NCI-H226 (cell line): ENCODE data around the gene KCNJ10.
A peak's percentile ranks its signal among the peaks of the same experiment; 100 is the strongest.
"Not testable (repeated sequence)": the region's sequence is repeated elsewhere in the genome, so short reads cannot be mapped to it uniquely, and the experiment has no call there.

Experiments
- DNase-seq: peaks from one replicate; pipeline ENCODE4 v3.0.0-alpha.2; 2015

Gene KCNJ10

GRCh38 chr1:160069460-160070231, at the start of gene KCNJ10:
Gene KCNJ10, minus strand, starts transcription at chr1:160070160. Its CDS starts 27,628 bp downstream, at chr1:160042532.
- DNase-seq = no peak

GRCh38 chr1:160118928-160119327, 49.0 kb upstream of the KCNJ10 start:
- no peak for DNase-seq

GRCh38 chr1:160117709-160118183, 47.8 kb upstream of the KCNJ10 start:
- no peak for DNase-seq

- DNase-seq = no peak
Measured at GRCh38 chr1:160117300-160117699, 47.3 kb upstream of the KCNJ10 start.

GRCh38 chr1:160116283-160117147, 46.6 kb upstream of the KCNJ10 start:
- DNase-seq = no peak

GRCh38 chr1:160115545-160116282, 45.8 kb upstream of the KCNJ10 start, which contains the start of gene ATP1A2:
Gene ATP1A2, plus strand, starts transcription at chr1:160115759. Its CDS starts 103 bp downstream, at chr1:160115862.
- DNase-seq = no peak

- DNase-seq = no peak
Measured at GRCh38 chr1:160114085-160114484, 44.1 kb upstream of the KCNJ10 start.

GRCh38 chr1:160113407-160113806, 43.4 kb upstream of the KCNJ10 start:
- DNase-seq = no peak

- no peak for DNase-seq
Measured at GRCh38 chr1:160112357-160112756, 42.4 kb upstream of the KCNJ10 start.

GRCh38 chr1:160111462-160111861, 41.5 kb upstream of the KCNJ10 start:
- DNase-seq = not testable (repeated sequence)

- no peak for DNase-seq
Measured at GRCh38 chr1:160109686-160110085, 39.7 kb upstream of the KCNJ10 start.

GRCh38 chr1:160108888-160109662, 39.1 kb upstream of the KCNJ10 start:
- DNase-seq = peak; percentile 30

- no peak for DNase-seq
Measured at GRCh38 chr1:160107512-160107911, 37.6 kb upstream of the KCNJ10 start.

- DNase-seq = no peak
Measured at GRCh38 chr1:160105155-160105554, 35.2 kb upstream of the KCNJ10 start.

GRCh38 chr1:160104486-160104885, 34.5 kb upstream of the KCNJ10 start:
- no peak for DNase-seq

- DNase-seq = no peak
Measured at GRCh38 chr1:160103658-160104408, 33.9 kb upstream of the KCNJ10 start.

GRCh38 chr1:160101717-160102522, 32.0 kb upstream of the KCNJ10 start:
- no peak for DNase-seq

GRCh38 chr1:160101037-160101716, 31.2 kb upstream of the KCNJ10 start:
- DNase-seq = peak; percentile 42

GRCh38 chr1:160099716-160100375, 29.9 kb upstream of the KCNJ10 start:
- DNase-seq = no peak
